Measurements from ENCODE around the gene HIVEP1.
A peak's percentile ranks its signal among the peaks of the same experiment; 100 is the strongest.

Gene HIVEP1

GRCh38 chr6:12030993-12031550 is 19.0 kb downstream of the HIVEP1 start:
- H3K4me3 Mint-ChIP-seq: no peak overlapping the region
- DNase-seq (no peak), ATAC-seq (replicated peaks) (no peak)
- peaks cover 21 to 49% of the 10 kb centered on the region in 2 donors for H3K4me1 Mint-ChIP-seq (ENCODE audit: low read depth in 2 of 2)
- peaks cover 0 to 20% of the 10 kb centered on the region in 2 donors for H3K9me3 Mint-ChIP-seq
- no peaks in the 10 kb centered on the region for H3K27me3 Mint-ChIP-seq
- H3K27ac Mint-ChIP-seq: no peak overlapping the region
- H3K36me3 Mint-ChIP-seq (ENCODE audit: insufficient read depth): peaks cover 7% of the 10 kb centered on the region

- H3K4me3 Mint-ChIP-seq: no peak overlapping the region
- peaks cover 33 to 49% of the 10 kb centered on the region in 2 donors for H3K4me1 Mint-ChIP-seq (ENCODE audit: low read depth in 2 of 2)
- peaks cover 10% of the 10 kb centered on the region for H3K36me3 Mint-ChIP-seq (ENCODE audit: insufficient read depth)
- H3K27me3 Mint-ChIP-seq: no peaks in the 10 kb centered on the region
- no peak for DNase-seq
- H3K27ac Mint-ChIP-seq: peak overlapping the region; percentile 2 to 47
- peaks cover 0 to 20% of the 10 kb centered on the region in 2 donors for H3K9me3 Mint-ChIP-seq
- ATAC-seq (replicated peaks): no peak
Measured at GRCh38 chr6:12032783-12033573, 20.9 kb downstream of the HIVEP1 start.

GRCh38 chr6:12033770-12034169 is 21.7 kb downstream of the HIVEP1 start:
- H3K4me1 Mint-ChIP-seq (ENCODE audit: low read depth in 2 of 2): peaks cover 33 to 56% of the 10 kb centered on the region in 2 donors
- no peak overlapping the region for H3K27ac Mint-ChIP-seq
- no peak overlapping the region for H3K4me3 Mint-ChIP-seq
- ATAC-seq (replicated peaks): no peak
- no peak for DNase-seq
- peaks cover 10% of the 10 kb centered on the region for H3K36me3 Mint-ChIP-seq (ENCODE audit: insufficient read depth)
- peaks cover 0 to 20% of the 10 kb centered on the region in 2 donors for H3K9me3 Mint-ChIP-seq
- H3K27me3 Mint-ChIP-seq: no peaks in the 10 kb centered on the region

- peaks cover 10% of the 10 kb centered on the region for H3K36me3 Mint-ChIP-seq (ENCODE audit: insufficient read depth)
- no peak overlapping the region for H3K27ac Mint-ChIP-seq
- no peak for ATAC-seq (replicated peaks)
- H3K27me3 Mint-ChIP-seq: no peaks in the 10 kb centered on the region
- H3K4me3 Mint-ChIP-seq: no peak overlapping the region
- H3K4me1 Mint-ChIP-seq (ENCODE audit: low read depth in 2 of 2): peaks cover 34 to 56% of the 10 kb centered on the region in 2 donors
- peaks cover 0 to 16% of the 10 kb centered on the region in 2 donors for H3K9me3 Mint-ChIP-seq
- no peak for DNase-seq
Measured at GRCh38 chr6:12034349-12034748, 22.2 kb downstream of the HIVEP1 start.

- peaks cover 36 to 56% of the 10 kb centered on the region in 2 donors for H3K4me1 Mint-ChIP-seq (ENCODE audit: low read depth in 2 of 2)
- H3K9me3 Mint-ChIP-seq: peaks cover 0 to 11% of the 10 kb centered on the region in 2 donors
- ATAC-seq (replicated peaks) (no peak), DNase-seq (no peak)
- no peak overlapping the region for H3K4me3 Mint-ChIP-seq
- peaks cover 10% of the 10 kb centered on the region for H3K36me3 Mint-ChIP-seq (ENCODE audit: insufficient read depth)
- no peak overlapping the region for H3K27ac Mint-ChIP-seq
- H3K27me3 Mint-ChIP-seq: no peaks in the 10 kb centered on the region
Measured at GRCh38 chr6:12034837-12035236, 22.7 kb downstream of the HIVEP1 start.

GRCh38 chr6:12036766-12037165 is 24.7 kb downstream of the HIVEP1 start:
- Mint-ChIP-seq H3K9me3 (no peaks in the 10 kb centered on the region), H3K4me3 (no peak overlapping the region), H3K27me3 (no peaks in the 10 kb centered on the region), H3K27ac (peak overlapping the region in 1 of 2 donors; percentile 4), H3K36me3 (ENCODE audit: insufficient read depth) (peaks cover 10% of the 10 kb centered on the region), H3K4me1 (ENCODE audit: low read depth in 2 of 2) (peaks cover 33 to 51% of the 10 kb centered on the region in 2 donors)
- ATAC-seq (replicated peaks) (no peak), DNase-seq (no peak)

GRCh38 chr6:12037798-12038197 is 25.7 kb downstream of the HIVEP1 start:
- no peaks in the 10 kb centered on the region for H3K27me3 Mint-ChIP-seq
- peak overlapping the region; percentile 14 to 17 for H3K4me3 Mint-ChIP-seq
- no peak for DNase-seq
- H3K27ac Mint-ChIP-seq: peak overlapping the region; percentile 15 to 56
- ATAC-seq (replicated peaks): no peak
- peaks cover 31 to 40% of the 10 kb centered on the region in 2 donors for H3K4me1 Mint-ChIP-seq (ENCODE audit: low read depth in 2 of 2)
- no peaks in the 10 kb centered on the region for H3K9me3 Mint-ChIP-seq
- H3K36me3 Mint-ChIP-seq (ENCODE audit: insufficient read depth): peaks cover 10% of the 10 kb centered on the region

GRCh38 chr6:12039540-12040459 is 27.7 kb downstream of the HIVEP1 start:
- no peak for ATAC-seq (replicated peaks)
- Mint-ChIP-seq H3K4me1 (ENCODE audit: low read depth in 2 of 2) (peaks cover 26 to 39% of the 10 kb centered on the region in 2 donors), H3K4me3 (no peak overlapping the region)

GRCh38 chr6:12047304-12047703 is 35.2 kb downstream of the HIVEP1 start:
- no peak for DNase-seq
- peaks cover 20 to 43% of the 10 kb centered on the region in 2 donors for H3K4me1 Mint-ChIP-seq (ENCODE audit: low read depth in 2 of 2)
- no peak overlapping the region for H3K4me3 Mint-ChIP-seq
- peaks cover 22% of the 10 kb centered on the region for H3K36me3 Mint-ChIP-seq (ENCODE audit: insufficient read depth)
- ATAC-seq (replicated peaks): no peak
- no peaks in the 10 kb centered on the region for H3K27me3 Mint-ChIP-seq
- no peaks in the 10 kb centered on the region for H3K9me3 Mint-ChIP-seq
- no peak overlapping the region for H3K27ac Mint-ChIP-seq

More at GRCh38 chr6:12039540-12040459, 27.7 kb downstream of the HIVEP1 start:
- DNase-seq: no peak
- no peaks in the 10 kb centered on the region for H3K27me3 Mint-ChIP-seq
- no peaks in the 10 kb centered on the region for H3K9me3 Mint-ChIP-seq
- peaks cover 10% of the 10 kb centered on the region for H3K36me3 Mint-ChIP-seq (ENCODE audit: insufficient read depth)
- peak overlapping the region in 1 of 2 donors; percentile 67 for H3K27ac Mint-ChIP-seq

- Mint-ChIP-seq H3K27ac (no peak overlapping the region), H3K36me3 (ENCODE audit: insufficient read depth) (peaks cover 22% of the 10 kb centered on the region), H3K4me3 (no peak overlapping the region), H3K9me3 (no peaks in the 10 kb centered on the region), H3K27me3 (no peaks in the 10 kb centered on the region), H3K4me1 (ENCODE audit: low read depth in 2 of 2) (peaks cover 20 to 49% of the 10 kb centered on the region in 2 donors)
- DNase-seq: no peak
- ATAC-seq (replicated peaks): no peak
Measured at GRCh38 chr6:12047792-12048432, 35.8 kb downstream of the HIVEP1 start.

GRCh38 chr6:12048609-12049008 is 36.5 kb downstream of the HIVEP1 start:
- DNase-seq (no peak), ATAC-seq (replicated peaks) (no peak)
- no peaks in the 10 kb centered on the region for H3K9me3 Mint-ChIP-seq
- H3K27me3 Mint-ChIP-seq: no peaks in the 10 kb centered on the region
- peaks cover 20 to 51% of the 10 kb centered on the region in 2 donors for H3K4me1 Mint-ChIP-seq (ENCODE audit: low read depth in 2 of 2)
- peak overlapping the region in 1 of 2 donors; percentile 59 for H3K27ac Mint-ChIP-seq
- peaks cover 21% of the 10 kb centered on the region for H3K36me3 Mint-ChIP-seq (ENCODE audit: insufficient read depth)
- no peak overlapping the region for H3K4me3 Mint-ChIP-seq

GRCh38 chr6:12049165-12049564 is 37.1 kb downstream of the HIVEP1 start:
- no peaks in the 10 kb centered on the region for H3K27me3 Mint-ChIP-seq
- peaks cover 20 to 46% of the 10 kb centered on the region in 2 donors for H3K4me1 Mint-ChIP-seq (ENCODE audit: low read depth in 2 of 2)
- ATAC-seq (replicated peaks): no peak
- no peak for DNase-seq
- no peak overlapping the region for H3K4me3 Mint-ChIP-seq
- peaks cover 19% of the 10 kb centered on the region for H3K36me3 Mint-ChIP-seq (ENCODE audit: insufficient read depth)
- no peaks in the 10 kb centered on the region for H3K9me3 Mint-ChIP-seq
- H3K27ac Mint-ChIP-seq: peak overlapping the region; percentile 46 to 59
